CMK (cell line): Measurements from ENCODE around the gene CLIC1.

Experiments used
- DNase-seq: peaks from one replicate; pipeline ENCODE4 v3.0.0-alpha.2; 2010; ENCODE audit warnings: low read depth

Gene CLIC1

GRCh38 chr6:31736021-31736767 is at the start of gene CLIC1:
Gene CLIC1, minus strand, starts transcription at chr6:31736530. Its CDS starts 230 bp downstream, at chr6:31736300.
- peak; percentile 92 for DNase-seq

- DNase-seq = no peak
Observed at GRCh38 chr6:31785475-31785874, 49.1 kb upstream of the CLIC1 start.

GRCh38 chr6:31784098-31784925 is 48.0 kb upstream of the CLIC1 start:
- DNase-seq = no peak

- no peak for DNase-seq
Observed at GRCh38 chr6:31782126-31782855, 46.0 kb upstream of the CLIC1 start.

- no peak for DNase-seq
Observed at GRCh38 chr6:31781244-31782125, 45.2 kb upstream of the CLIC1 start.

GRCh38 chr6:31780507-31781243 is 44.3 kb upstream of the CLIC1 start:
- DNase-seq = no peak

GRCh38 chr6:31779908-31780307 is 43.6 kb upstream of the CLIC1 start:
- DNase-seq = no peak

GRCh38 chr6:31778999-31779885 is 42.9 kb upstream of the CLIC1 start:
- DNase-seq = no peak

GRCh38 chr6:31778193-31778592 is 41.9 kb upstream of the CLIC1 start:
- DNase-seq = no peak

- no peak for DNase-seq
Observed at GRCh38 chr6:31777667-31778050, 41.3 kb upstream of the CLIC1 start.

- DNase-seq = peak; percentile 83
Observed at GRCh38 chr6:31776989-31777666, 40.8 kb upstream of the CLIC1 start, which contains the start of gene VWA7. Gene VWA7, minus strand, starts transcription at chr6:31777328. Its CDS starts 549 bp downstream, at chr6:31776779.

GRCh38 chr6:31776485-31776988 is 40.2 kb upstream of the CLIC1 start:
- no peak for DNase-seq

GRCh38 chr6:31775633-31776484 is 39.5 kb upstream of the CLIC1 start:
- no peak for DNase-seq

GRCh38 chr6:31775184-31775583 is 38.9 kb upstream of the CLIC1 start:
- no peak for DNase-seq

- no peak for DNase-seq
Observed at GRCh38 chr6:31771992-31772358, 35.6 kb upstream of the CLIC1 start.

GRCh38 chr6:31770860-31771259 is 34.5 kb upstream of the CLIC1 start:
- no peak for DNase-seq

- peak; percentile 71 for DNase-seq
Observed at GRCh38 chr6:31769684-31770371, 33.5 kb upstream of the CLIC1 start.
